Adipocyte (in vitro differentiated cells): Measurements from ENCODE around the gene NIBAN1.
A peak's percentile ranks its signal among the peaks of the same experiment; 100 is the strongest.

ENCODE experiments used
- DNase-seq: peaks from one replicate; pipeline ENCODE4 v3.0.0-alpha.2; 2015; ENCODE audit warnings: low read depth
- H3K27me3 ChIP-seq: replicated peaks from 2 replicates; pipeline ENCODE4 v1.7.0; 2013; ENCODE audit warnings: mild to moderate bottlenecking, low read length, moderate library complexity; ENCODE audit not compliant: control insufficient read depth, insufficient read depth
- H3K36me3 ChIP-seq: 2 replicates; pipeline ENCODE4 v1.7.0; 2013; ENCODE audit warnings: low read length, mild to moderate bottlenecking, moderate library complexity; ENCODE audit not compliant: control insufficient read depth, insufficient read depth, severe bottlenecking
- H3K4me1 ChIP-seq: 2 replicates; pipeline ENCODE4 v1.7.0; 2013; ENCODE audit warnings: mild to moderate bottlenecking, low read length, moderate library complexity; ENCODE audit not compliant: control insufficient read depth, insufficient read depth
- H3K4me3 ChIP-seq: 2 replicates; pipeline ENCODE4 v1.7.0; 2013; ENCODE audit warnings: mild to moderate bottlenecking, low read length, moderate library complexity
- H3K9ac ChIP-seq: 2 replicates; pipeline ENCODE4 v1.7.0; 2013; ENCODE audit warnings: mild to moderate bottlenecking, low read length, moderate library complexity
- H3K9me3 ChIP-seq: 2 replicates; pipeline ENCODE4 v1.7.0; 2013; ENCODE audit warnings: mild to moderate bottlenecking, low read length, moderate library complexity; ENCODE audit not compliant: control insufficient read depth

Gene NIBAN1

DNA sequence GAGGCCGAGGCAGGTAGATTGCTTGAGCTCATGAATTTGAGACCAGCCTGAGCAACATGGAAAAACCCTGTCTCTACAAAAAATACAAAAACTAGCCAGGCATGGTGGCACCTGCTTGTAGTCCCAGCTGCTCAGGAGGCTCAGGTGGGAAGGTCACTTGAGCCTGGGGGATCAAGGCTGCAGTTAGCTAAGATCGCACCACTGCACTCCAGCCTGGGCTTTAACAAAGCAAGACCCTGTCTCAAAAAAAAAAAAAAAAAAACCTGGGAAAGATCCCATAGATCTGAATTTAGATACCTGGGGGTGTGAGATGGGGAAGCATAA lies 32.9 kb downstream of the NIBAN1 start:
- Histone ChIP-seq H3K36me3 (no peaks in the 10 kb centered on the region), H3K9me3 (no peaks in the 10 kb centered on the region), H3K4me3 (no peak overlapping the region), H3K4me1 (peaks cover 17% of the 10 kb centered on the region), H3K9ac (no peak overlapping the region), H3K27me3 (no peaks in the 10 kb centered on the region)
- DNase-seq: no peak

DNA sequence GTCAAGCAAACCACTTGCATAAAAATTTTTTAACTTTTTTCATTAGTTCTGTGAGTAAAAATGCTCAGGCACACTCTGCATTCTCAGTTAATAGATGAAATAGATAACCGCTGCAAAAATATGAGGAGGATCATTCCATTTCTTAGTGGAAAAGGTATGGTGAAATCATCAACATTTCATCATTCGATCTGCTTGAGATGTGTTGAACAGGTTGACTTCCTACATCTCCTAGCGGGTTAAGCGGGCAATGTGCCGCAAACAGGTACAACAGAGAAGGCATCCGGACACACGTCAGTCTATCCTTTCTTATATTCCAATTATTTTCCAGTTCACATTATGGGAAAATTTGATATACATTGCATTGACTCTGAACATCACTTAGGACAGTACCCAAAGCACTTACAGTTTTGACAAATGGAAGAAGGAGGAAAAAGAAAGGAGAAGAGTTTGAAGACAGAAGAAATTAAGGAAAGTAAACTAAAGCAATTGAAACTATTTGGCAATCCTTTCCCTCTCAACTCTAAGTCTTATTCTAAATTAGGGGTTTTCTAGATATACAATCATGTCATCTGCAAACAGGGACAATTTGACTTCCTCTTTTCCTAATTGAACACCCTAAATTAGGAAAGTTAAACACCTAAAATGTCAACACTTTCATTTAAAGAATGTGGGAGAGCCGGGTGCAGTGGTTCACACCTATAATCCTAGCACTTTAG lies 33.5 kb downstream of the NIBAN1 start:
- H3K4me3 ChIP-seq: no peak overlapping the region
- H3K36me3 ChIP-seq: no peaks in the 10 kb centered on the region

DNA sequence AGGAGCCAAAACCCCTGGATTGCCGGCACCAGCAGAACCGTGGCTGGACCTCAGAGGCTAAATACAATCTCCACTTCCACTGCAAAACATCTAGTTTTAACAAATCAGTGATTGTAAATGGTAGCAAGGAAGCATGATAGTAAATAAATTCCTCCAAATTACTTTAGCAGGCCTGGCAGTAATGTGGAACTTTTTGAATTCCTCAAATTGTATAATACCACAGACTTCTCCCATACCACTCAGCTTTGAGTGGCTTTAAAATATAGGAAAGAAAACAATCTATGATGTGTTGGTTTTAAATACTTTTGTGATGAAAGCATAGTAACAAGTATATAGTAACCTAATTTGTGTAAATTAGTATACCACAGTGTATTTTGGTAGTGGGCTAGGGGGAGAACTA lies 34.1 kb downstream of the NIBAN1 start:
- H3K27me3 ChIP-seq: no peaks in the 10 kb centered on the region
- H3K4me1 ChIP-seq: peaks cover 6% of the 10 kb centered on the region
- no peaks in the 10 kb centered on the region for H3K36me3 ChIP-seq
- no peak overlapping the region for H3K4me3 ChIP-seq
- DNase-seq: peak; percentile 65
- no peak overlapping the region for H3K9ac ChIP-seq
- no peaks in the 10 kb centered on the region for H3K9me3 ChIP-seq

More for the DNA sequence above, 33.5 kb downstream of the NIBAN1 start:
- Histone ChIP-seq H3K9me3 (no peaks in the 10 kb centered on the region), H3K9ac (no peak overlapping the region), H3K4me1 (peaks cover 12% of the 10 kb centered on the region), H3K27me3 (no peaks in the 10 kb centered on the region)
- DNase-seq: no peak

DNA sequence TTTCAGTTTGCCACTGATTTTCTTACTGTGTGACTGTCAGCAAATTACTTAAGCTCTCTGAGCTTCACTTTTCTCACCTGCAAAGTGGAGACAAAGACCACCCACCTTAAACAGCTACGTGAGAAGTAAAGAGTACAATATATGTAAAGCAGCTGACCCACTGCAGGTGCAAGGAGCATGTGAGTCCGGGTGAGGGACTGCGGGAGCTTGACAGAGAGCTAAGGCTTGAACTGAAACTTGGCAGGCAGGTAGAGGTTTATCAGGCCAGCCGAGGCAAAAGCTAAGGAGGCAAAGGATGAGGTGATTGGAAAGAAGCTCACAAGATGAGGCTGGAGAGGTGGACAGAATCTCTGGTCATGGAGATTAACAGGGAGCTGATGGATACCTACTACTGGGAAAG lies 36.6 kb downstream of the NIBAN1 start:
- H3K36me3 ChIP-seq: no peaks in the 10 kb centered on the region
- no peaks in the 10 kb centered on the region for H3K4me1 ChIP-seq
- H3K27me3 ChIP-seq: no peaks in the 10 kb centered on the region
- DNase-seq: no peak
- H3K9ac ChIP-seq: no peak overlapping the region
- no peaks in the 10 kb centered on the region for H3K9me3 ChIP-seq
- H3K4me3 ChIP-seq: no peak overlapping the region

DNA sequence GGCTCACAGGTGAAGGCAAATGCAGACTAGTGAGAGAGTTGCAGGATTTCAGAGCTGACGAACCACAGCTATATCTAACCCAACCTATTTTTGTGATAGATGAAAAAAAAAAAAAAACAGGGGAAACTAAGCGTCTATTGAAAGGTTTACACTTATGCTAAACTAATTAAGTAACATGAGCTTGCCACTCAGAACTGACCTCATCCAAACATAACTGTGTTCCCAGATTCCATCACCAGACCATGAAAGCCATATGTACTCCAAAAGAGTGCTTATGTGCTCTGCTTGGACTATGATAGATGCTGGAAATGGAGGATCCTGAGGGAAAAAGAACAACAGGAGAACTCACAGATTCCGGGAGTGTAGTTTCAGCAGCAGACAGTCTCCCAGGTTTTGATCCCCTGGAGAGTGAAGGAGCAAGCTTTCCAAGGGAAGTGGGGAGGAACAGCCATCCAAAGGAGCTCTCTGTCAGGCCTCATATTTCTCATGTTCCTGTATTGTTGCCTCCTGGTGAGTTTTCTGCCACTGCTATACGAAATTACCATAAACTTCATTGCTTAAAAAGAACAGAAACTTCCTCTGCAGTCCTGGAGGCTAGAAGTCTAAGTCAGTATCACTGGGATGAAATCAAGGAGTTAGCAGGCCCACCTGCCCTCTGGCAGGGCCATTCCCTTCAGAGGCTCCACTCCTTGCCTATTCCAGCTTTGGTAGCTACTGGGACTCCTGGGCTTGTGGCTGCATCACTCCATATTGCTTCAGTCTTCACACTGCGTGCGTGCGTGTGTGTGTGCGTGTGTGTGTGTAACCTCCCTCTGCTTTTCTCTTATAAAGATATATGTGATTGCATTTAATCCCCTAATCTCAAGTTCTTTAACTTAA lies 38.1 kb downstream of the NIBAN1 start:
- H3K36me3 ChIP-seq: no peaks in the 10 kb centered on the region
- no peaks in the 10 kb centered on the region for H3K4me1 ChIP-seq
- H3K9me3 ChIP-seq: no peaks in the 10 kb centered on the region
- no peak overlapping the region for H3K4me3 ChIP-seq
- no peak overlapping the region for H3K9ac ChIP-seq
- no peak for DNase-seq
- H3K27me3 ChIP-seq: no peaks in the 10 kb centered on the region

DNA sequence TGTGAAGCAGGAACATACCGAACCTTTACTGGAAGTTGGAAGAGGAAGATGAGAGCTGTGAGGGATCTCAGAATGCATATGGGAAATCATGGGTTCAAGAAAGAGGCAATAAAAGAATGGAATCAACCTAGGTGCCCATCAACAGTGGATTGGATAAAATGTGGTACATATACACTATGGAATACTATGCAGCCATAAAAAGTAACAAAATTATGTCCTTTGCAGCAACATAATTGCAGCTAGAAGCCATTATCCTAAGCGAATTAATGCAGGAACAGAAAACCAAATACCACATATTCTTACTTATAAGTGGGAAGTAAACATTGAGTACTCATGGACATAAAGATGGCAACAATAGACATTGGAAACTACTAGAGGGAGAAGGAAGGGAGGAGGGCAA lies 40.4 kb downstream of the NIBAN1 start:
- Histone ChIP-seq H3K9me3 (no peaks in the 10 kb centered on the region), H3K4me3 (no peak overlapping the region), H3K36me3 (no peaks in the 10 kb centered on the region), H3K4me1 (no peaks in the 10 kb centered on the region), H3K9ac (no peak overlapping the region), H3K27me3 (no peaks in the 10 kb centered on the region)
- DNase-seq: no peak

DNA sequence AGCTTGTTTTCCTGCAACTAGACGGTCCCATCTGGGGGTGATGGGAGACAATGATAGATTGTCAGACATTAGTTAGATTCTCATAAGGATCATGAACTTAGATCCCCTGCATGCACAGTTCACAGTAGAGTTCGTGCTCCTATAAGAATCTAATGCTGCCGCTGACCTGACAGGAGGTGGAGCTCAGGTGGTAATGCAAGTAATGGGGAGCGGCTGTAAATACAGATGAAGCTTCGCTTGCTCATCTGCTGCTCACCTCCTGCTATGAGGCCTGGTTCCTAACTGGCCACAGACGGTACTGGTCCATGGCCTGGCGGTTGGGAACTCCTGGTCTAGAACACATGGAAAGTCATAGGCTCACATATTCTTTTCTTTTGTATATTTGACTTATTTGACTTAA lies 42.0 kb downstream of the NIBAN1 start:
- no peak for DNase-seq
- no peaks in the 10 kb centered on the region for H3K9me3 ChIP-seq
- no peaks in the 10 kb centered on the region for H3K27me3 ChIP-seq
- H3K4me3 ChIP-seq: no peak overlapping the region
- no peaks in the 10 kb centered on the region for H3K36me3 ChIP-seq
- no peak overlapping the region for H3K9ac ChIP-seq
- no peaks in the 10 kb centered on the region for H3K4me1 ChIP-seq

DNA sequence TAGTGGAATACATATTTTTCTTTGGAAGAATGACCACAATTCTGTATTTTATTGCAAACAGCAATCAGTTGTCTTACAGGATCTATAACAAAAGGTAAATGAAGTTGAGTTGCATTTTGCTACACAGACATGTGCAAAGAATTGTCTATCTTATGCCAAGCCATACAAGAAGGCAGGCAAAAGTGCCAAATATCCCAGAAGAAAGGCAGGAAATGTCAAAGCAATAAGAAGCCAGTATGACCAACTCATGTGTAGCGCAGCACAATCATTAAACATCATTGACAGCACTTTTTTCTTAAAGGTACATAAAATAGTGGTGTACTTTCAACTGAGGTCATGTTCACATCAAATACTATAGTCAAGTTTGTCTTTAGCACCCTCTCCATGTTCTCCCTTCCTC lies 42.7 kb downstream of the NIBAN1 start:
- Histone ChIP-seq H3K4me1 (no peaks in the 10 kb centered on the region), H3K27me3 (no peaks in the 10 kb centered on the region), H3K9me3 (no peaks in the 10 kb centered on the region), H3K4me3 (no peak overlapping the region), H3K9ac (no peak overlapping the region), H3K36me3 (no peaks in the 10 kb centered on the region)
- no peak for DNase-seq

DNA sequence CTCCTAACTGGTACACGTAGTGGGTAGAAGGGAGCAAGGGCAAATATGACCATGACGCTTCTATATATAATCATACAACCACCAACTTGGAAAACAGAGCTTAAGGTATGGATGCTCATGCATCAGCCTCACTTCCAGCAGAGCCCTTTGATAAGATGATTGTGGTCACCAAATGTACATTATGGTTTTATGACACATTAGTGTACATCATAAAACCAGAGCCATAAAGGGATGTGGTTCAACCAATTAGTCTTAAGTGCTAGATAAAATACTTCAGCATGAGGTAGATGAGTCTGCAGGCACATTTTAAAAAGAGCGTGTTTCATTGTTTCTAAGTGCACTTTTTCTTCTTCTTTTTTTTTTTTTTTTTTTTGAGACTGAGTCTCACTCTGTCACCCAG lies 43.7 kb downstream of the NIBAN1 start:
- H3K4me1 ChIP-seq: no peaks in the 10 kb centered on the region
- H3K9me3 ChIP-seq: no peaks in the 10 kb centered on the region
- H3K9ac ChIP-seq: no peak overlapping the region
- H3K27me3 ChIP-seq: no peaks in the 10 kb centered on the region
- no peak for DNase-seq
- no peak overlapping the region for H3K4me3 ChIP-seq
- no peaks in the 10 kb centered on the region for H3K36me3 ChIP-seq

DNA sequence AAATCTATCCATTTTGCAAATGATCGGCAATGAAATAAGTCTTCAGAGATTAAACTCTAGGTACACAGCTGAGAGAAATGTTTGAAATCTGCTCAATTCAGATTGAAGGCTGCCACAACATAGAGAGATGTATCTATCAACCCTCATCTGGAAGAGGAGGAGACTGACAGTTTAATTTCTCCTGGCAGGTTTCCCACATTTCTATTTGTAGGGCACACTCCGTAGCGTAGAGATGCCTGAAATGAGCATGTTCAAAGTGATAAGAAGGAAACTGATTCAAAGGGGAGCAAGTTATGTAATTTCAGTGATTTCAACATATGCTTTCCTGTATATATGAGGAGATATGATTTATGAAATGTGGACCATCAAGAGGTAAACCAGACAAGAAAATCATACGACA lies 44.1 kb downstream of the NIBAN1 start:
- Histone ChIP-seq H3K4me3 (no peak overlapping the region), H3K36me3 (no peaks in the 10 kb centered on the region), H3K4me1 (no peaks in the 10 kb centered on the region), H3K9me3 (no peaks in the 10 kb centered on the region), H3K9ac (no peak overlapping the region), H3K27me3 (no peaks in the 10 kb centered on the region)
- DNase-seq: no peak

DNA sequence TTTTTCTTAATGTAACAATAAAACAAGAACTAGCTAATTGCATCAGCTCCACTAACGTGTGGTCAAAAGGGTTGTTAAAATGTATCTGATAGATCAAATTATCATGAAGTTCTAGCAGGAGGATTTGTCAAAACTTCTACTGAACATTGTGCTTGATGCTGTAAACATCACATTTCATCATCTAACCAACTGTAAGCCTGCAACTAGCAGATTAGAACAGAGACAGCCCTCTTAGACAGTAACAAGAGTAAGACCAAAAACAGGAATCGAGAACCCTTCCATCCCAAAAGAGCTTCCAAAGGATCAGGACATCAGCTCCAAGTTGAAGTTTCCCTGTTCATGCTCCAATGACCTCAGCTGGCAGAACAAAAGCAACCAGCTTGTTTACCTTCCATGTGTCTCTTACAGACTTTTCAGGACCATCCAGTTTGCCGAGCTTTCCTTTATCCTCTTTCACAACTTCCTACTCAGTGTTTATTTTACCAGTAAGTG lies 44.6 kb downstream of the NIBAN1 start:
- no peaks in the 10 kb centered on the region for H3K4me1 ChIP-seq
- H3K9ac ChIP-seq: no peak overlapping the region
- peak; percentile 19 for DNase-seq
- H3K36me3 ChIP-seq: no peaks in the 10 kb centered on the region
- H3K9me3 ChIP-seq: no peaks in the 10 kb centered on the region
- H3K27me3 ChIP-seq: no peaks in the 10 kb centered on the region
- H3K4me3 ChIP-seq: no peak overlapping the region
